Activated naive CD4-positive, alpha-beta T cell treated with anti-CD3 and anti-CD28 coated beads for 36 hours (primary cell): ENCODE data around the gene BNC1. TPM values are rescaled to one million over a fixed set of nuclear protein-coding genes. Genes with fewer than 3 reads are reported as not detected.
"Not testable (repeated sequence)": the region's sequence is repeated elsewhere in the genome, so short reads cannot be mapped to it uniquely, and the experiment has no call there.

Source experiments
- CTCF ChIA-PET: fragments of 350-600 bp; sonication (Branson Sonifier 250); formaldehyde crosslinking; loops from one replicate; lab custom pipeline; 2021; ENCODE audit warnings: antibody characterized with exemption; lab: Charles Lee
- DNase-seq: peaks from one replicate; pipeline ENCODE4 v3.0.0-alpha.2; 2020
- H3K27ac Mint-ChIP-seq: one replicate; pipeline ENCODE4 v1.8.0; 2021; ENCODE audit warnings: mild to moderate bottlenecking, mixed read lengths
- H3K27me3 Mint-ChIP-seq: one replicate; pipeline ENCODE4 v1.8.0; 2021; ENCODE audit warnings: low read depth, mixed read lengths
- H3K36me3 Mint-ChIP-seq: one replicate; pipeline ENCODE4 v1.8.0; 2021; ENCODE audit warnings: low read depth, mixed read lengths
- H3K4me1 Mint-ChIP-seq: one replicate; pipeline ENCODE4 v1.8.0; 2021; ENCODE audit warnings: low read depth, mixed read lengths
- H3K4me3 Mint-ChIP-seq: one replicate; pipeline ENCODE4 v1.8.0; 2021; ENCODE audit warnings: mild to moderate bottlenecking, moderate library complexity, mixed read lengths
- H3K9me3 Mint-ChIP-seq: one replicate; pipeline ENCODE4 v1.8.0; 2021; ENCODE audit warnings: mixed read lengths
- intact Hi-C: fragments of 100-400 bp; cut with micrococcal nuclease; formaldehyde crosslinking; loops from one replicate; pipeline ENCODE4 v1.15.1; 2023
- total RNA-seq, 2 experiments: library from RNA; stranded (reverse); gene quantifications; one replicate each; pipeline ENCODE4 v1.2.3, GENCODE V29; 2021

Gene BNC1
- total RNA-seq, 2 experiments from 2014 or later: not detected

DNA sequence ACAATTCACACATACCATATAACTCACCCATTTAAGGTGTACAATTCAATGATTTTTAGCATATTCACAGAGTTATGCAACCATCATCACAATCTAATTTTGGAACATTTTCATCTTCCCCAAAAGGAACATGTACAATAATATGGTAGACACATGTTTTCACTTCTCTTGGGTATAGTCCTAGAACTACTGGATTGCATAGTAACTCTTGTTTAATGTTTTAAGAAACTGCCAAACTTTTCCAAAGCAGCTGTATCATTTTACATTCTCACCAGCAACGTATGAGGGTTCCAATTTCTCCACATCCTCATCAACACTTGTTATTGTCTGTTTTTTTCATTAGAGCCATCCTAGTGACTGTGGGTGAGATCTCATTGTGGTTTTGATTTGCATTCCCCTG, 14.3 kb downstream of the BNC1 start:
- CTCF ChIA-PET: no interaction called here
- Mint-ChIP-seq H3K27me3 (peaks cover 9% of the 10 kb centered on the region), H3K27ac (no peak overlapping the region), H3K36me3 (no peaks in the 10 kb centered on the region), H3K4me1 (no peaks in the 10 kb centered on the region), H3K4me3 (no peak overlapping the region), H3K9me3 (no peaks in the 10 kb centered on the region)
- DNase-seq: no peak
- intact Hi-C loops: no loop called here

- Mint-ChIP-seq H3K36me3 (no peaks in the 10 kb centered on the region), H3K27me3 (peaks cover 11% of the 10 kb centered on the region), H3K27ac (no peak overlapping the region), H3K9me3 (no peaks in the 10 kb centered on the region), H3K4me1 (no peaks in the 10 kb centered on the region), H3K4me3 (no peak overlapping the region)
- CTCF ChIA-PET: interaction anchor here (1.2 kb wide), 1 partner anchor 19 kb away, joined by 4 read pairs; no protein-coding TSS in a partner anchor
- DNase-seq: no peak
- intact Hi-C loops: no loop called here
Measured at GRCh38 chr15:83268147-83268546, 16.3 kb downstream of the BNC1 start.

DNA sequence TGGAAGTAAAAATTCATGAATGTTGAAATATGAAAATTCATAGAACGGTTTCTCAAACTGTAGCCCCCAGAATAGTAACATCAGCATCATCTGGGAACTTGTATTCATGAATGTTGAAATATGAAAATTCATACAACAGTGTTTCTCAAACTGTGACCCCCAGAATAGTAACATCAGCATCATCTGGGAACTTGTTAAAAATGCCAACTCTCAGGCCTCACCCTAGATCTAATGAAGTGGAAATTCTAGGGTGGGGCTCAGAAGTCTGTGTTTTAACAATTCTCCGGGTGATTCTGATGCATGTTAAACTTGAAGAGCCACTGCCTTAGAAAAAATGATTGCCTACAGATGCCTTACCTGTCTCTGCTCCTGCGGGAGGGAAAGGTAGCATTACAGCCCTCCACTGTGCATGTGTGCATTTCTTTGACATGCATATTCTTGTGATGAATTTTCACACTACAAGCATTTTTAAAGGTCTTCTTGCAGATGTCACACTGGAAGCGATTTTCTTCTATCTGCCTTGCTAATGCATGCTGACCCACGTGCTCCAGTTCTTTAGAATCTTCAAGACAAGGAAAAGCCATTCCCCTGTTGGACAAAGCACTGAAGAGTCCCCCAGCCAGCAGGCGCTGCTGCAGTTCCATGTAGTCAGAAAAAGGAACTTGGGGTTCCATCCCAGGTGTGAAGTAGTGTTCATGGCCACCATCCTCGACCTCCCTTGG, 21.7 kb downstream of the BNC1 start:
- no peaks in the 10 kb centered on the region for H3K36me3 Mint-ChIP-seq
- CTCF ChIA-PET: interaction anchor here (1.1 to 2.0 kb wide), 2 partner anchors 14 to 298 kb away, joined by 3 to 6 read pairs; no protein-coding TSS in a partner anchor

DNA sequence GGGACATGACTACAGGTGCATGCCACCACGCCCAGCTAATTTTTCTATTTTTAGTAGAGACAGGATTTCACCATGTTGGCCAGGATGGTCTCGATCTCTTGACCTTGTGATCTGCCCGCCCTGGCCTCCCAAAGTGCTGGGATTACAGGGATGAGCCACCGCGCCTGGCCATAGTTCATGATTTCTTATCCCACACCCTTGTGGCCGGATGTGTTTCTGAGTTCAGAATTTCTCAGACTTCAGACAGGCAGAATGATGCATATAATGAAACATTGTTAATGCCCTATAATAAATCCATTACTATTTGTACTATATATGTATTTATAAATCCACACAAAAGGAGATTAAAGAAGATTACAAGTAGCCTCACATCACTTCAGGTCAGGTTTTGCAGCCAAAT, 22.3 kb downstream of the BNC1 start:
- intact Hi-C loops, H3K36me3 Mint-ChIP-seq, H3K4me1 Mint-ChIP-seq, DNase-seq, H3K4me3 Mint-ChIP-seq, H3K27ac Mint-ChIP-seq, H3K9me3 Mint-ChIP-seq: not testable (repeated sequence)
- CTCF ChIA-PET: interaction anchor here (0.9 kb wide), 1 partner anchor 14 kb away, joined by 4 read pairs; no protein-coding TSS in a partner anchor
- H3K27me3 Mint-ChIP-seq: peaks cover 11% of the 10 kb centered on the region

More for the DNA sequence above, 21.7 kb downstream of the BNC1 start:
- DNase-seq: no peak
- intact Hi-C loops: no loop called here
- Mint-ChIP-seq H3K4me1 (no peaks in the 10 kb centered on the region), H3K9me3 (no peaks in the 10 kb centered on the region), H3K27ac (no peak overlapping the region), H3K4me3 (no peak overlapping the region), H3K27me3 (peaks cover 9% of the 10 kb centered on the region)

- Mint-ChIP-seq H3K4me1 (no peaks in the 10 kb centered on the region), H3K27ac (no peak overlapping the region), H3K36me3 (no peaks in the 10 kb centered on the region), H3K4me3 (no peak overlapping the region), H3K27me3 (peaks cover 32% of the 10 kb centered on the region), H3K9me3 (no peaks in the 10 kb centered on the region)
- intact Hi-C loops: no loop called here
- CTCF ChIA-PET: interaction anchor here (1.2 kb wide), 1 partner anchor 22 kb away, joined by 3 read pairs; no protein-coding TSS in a partner anchor
- DNase-seq: no peak
Measured at GRCh38 chr15:83250781-83251180, 33.7 kb downstream of the BNC1 start.

DNA sequence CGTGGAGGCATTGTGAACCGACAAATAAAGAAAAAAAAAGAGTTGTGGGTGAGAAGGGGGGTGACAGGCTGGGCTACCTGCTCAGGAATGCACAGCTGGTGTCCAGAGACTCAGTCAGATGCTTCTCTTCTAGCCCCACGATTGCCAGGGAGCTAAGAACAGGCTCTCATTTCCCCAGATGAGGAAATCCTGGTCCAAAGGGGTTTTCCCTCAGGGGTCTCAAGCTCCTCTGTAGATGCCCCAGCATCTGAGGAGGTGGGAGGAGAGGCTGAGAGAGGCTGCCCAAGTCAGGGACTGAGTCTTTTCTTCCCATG, 35.5 kb downstream of the BNC1 start:
- no peak for DNase-seq
- Mint-ChIP-seq H3K27me3 (peaks cover 43% of the 10 kb centered on the region), H3K4me1 (no peaks in the 10 kb centered on the region), H3K36me3 (no peaks in the 10 kb centered on the region), H3K27ac (no peak overlapping the region), H3K9me3 (no peaks in the 10 kb centered on the region), H3K4me3 (no peak overlapping the region)
- CTCF ChIA-PET: interaction anchor here (0.6 to 3.3 kb wide), 16 partner anchors 9 to 908 kb away, joined by 3 to 40 read pairs (median 4); no protein-coding TSS in a partner anchor
- intact Hi-C loops: loop anchor here (10.0 kb wide), 1 partner anchor 786 kb away; no protein-coding TSS in a partner anchor

GRCh38 chr15:83248151-83249029, 36.1 kb downstream of the BNC1 start:
- Mint-ChIP-seq H3K36me3 (no peaks in the 10 kb centered on the region), H3K9me3 (no peaks in the 10 kb centered on the region), H3K27ac (no peak overlapping the region), H3K27me3 (peaks cover 46% of the 10 kb centered on the region), H3K4me3 (no peak overlapping the region), H3K4me1 (no peaks in the 10 kb centered on the region)
- DNase-seq: peak; percentile 24
- intact Hi-C loops: loop anchor here (1.0 to 10.0 kb wide), 4 partner anchors 132 to 786 kb away; no protein-coding TSS in a partner anchor
- CTCF ChIA-PET: interaction anchor here (0.6 to 3.3 kb wide), 23 partner anchors 10 to 1226 kb away, joined by 3 to 40 read pairs (median 4); partner anchors contain the start of gene SH3GL3

DNA sequence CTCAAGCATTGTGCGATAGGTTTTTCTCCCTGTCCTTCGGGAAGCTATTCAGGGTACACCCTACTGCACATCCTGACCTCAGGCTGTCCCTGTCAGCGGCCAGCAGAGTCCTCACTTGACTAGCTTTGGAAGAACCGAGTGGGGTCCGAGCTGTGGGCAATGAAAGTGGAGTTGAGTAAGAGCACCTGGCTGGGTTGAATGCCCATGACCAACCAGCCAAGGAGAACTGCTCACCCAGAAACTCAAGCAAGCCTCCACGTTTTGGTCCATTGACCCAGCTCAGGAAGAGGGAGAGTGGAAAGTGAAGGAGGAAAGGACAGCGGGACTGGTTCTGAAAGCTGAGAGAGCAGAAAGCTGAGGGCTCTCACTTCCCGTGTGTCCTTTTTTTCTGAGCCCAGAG, 40.8 kb downstream of the BNC1 start:
- DNase-seq: no peak
- no peak overlapping the region for H3K27ac Mint-ChIP-seq
- H3K4me1 Mint-ChIP-seq: no peaks in the 10 kb centered on the region
- CTCF ChIA-PET: interaction anchor here (0.6 to 1.1 kb wide), 2 partner anchors 318 to 329 kb away, joined by 3 to 5 read pairs; no protein-coding TSS in a partner anchor
- peaks cover 2% of the 10 kb centered on the region for H3K9me3 Mint-ChIP-seq
- H3K27me3 Mint-ChIP-seq: peaks cover 41% of the 10 kb centered on the region
- H3K4me3 Mint-ChIP-seq: no peak overlapping the region
- no peaks in the 10 kb centered on the region for H3K36me3 Mint-ChIP-seq
- intact Hi-C loops: loop anchor here (10.0 kb wide), 1 partner anchor 791 kb away; no protein-coding TSS in a partner anchor

GRCh38 chr15:83230242-83230641, 54.2 kb downstream of the BNC1 start:
- no peaks in the 10 kb centered on the region for H3K4me1 Mint-ChIP-seq
- CTCF ChIA-PET: no interaction called here
- intact Hi-C loops: no loop called here
- peaks cover 9% of the 10 kb centered on the region for H3K27me3 Mint-ChIP-seq
- no peaks in the 10 kb centered on the region for H3K9me3 Mint-ChIP-seq
- no peak overlapping the region for H3K27ac Mint-ChIP-seq
- no peak for DNase-seq
- no peaks in the 10 kb centered on the region for H3K36me3 Mint-ChIP-seq
- H3K4me3 Mint-ChIP-seq: no peak overlapping the region

DNA sequence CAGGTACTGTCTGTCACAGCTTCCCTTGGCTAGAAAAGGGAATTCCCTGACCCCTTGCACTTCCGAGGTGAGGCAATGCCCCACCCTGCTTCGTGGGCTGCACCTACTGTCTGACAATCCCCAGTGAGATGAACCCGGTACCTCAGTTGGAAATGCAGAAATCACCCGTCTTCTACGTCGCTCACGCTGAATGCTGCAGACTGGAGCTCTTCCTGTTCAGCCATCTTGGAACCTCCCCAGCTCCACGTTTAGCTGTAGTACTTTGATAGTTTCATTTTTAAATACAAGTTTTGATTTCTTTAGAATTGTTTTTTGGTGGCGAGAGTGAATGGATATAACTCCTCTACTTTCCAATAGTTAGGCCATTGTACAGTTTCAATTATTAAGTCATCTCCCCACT, 59.0 kb downstream of the BNC1 start:
- H3K36me3 Mint-ChIP-seq: no peaks in the 10 kb centered on the region
- H3K4me3 Mint-ChIP-seq: no peak overlapping the region
- peaks cover 4% of the 10 kb centered on the region for H3K27me3 Mint-ChIP-seq
- H3K27ac Mint-ChIP-seq: no peak overlapping the region
- no peak for DNase-seq
- no peaks in the 10 kb centered on the region for H3K9me3 Mint-ChIP-seq
- CTCF ChIA-PET: interaction anchor here (1.2 kb wide), 1 partner anchor 22 kb away, joined by 3 read pairs; no protein-coding TSS in a partner anchor
- intact Hi-C loops: no loop called here
- no peaks in the 10 kb centered on the region for H3K4me1 Mint-ChIP-seq

DNA sequence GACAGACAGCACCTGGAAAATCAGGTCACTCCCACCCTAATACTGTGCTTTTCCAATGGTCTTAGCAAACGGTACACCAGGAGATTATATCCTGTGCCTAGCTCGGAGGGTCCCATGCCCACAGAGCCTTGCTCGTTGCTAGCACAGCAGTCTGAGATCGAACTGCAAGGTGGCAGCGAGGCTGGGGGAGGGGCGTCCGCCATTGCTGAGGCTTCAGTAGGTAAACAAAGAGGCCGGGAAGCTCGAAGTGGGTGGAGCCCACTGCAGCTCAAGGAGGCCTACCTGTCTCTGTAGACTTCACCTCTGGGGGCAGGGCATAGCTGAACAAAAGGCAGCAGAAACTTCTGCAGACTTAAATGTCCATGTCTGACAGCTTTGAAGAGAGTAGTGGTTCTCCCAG, 62.7 kb downstream of the BNC1 start:
- H3K4me3 Mint-ChIP-seq, H3K36me3 Mint-ChIP-seq, intact Hi-C loops, H3K9me3 Mint-ChIP-seq, CTCF ChIA-PET, H3K27ac Mint-ChIP-seq, H3K4me1 Mint-ChIP-seq, DNase-seq: not testable (repeated sequence)
- peaks cover 18% of the 10 kb centered on the region for H3K27me3 Mint-ChIP-seq

DNA sequence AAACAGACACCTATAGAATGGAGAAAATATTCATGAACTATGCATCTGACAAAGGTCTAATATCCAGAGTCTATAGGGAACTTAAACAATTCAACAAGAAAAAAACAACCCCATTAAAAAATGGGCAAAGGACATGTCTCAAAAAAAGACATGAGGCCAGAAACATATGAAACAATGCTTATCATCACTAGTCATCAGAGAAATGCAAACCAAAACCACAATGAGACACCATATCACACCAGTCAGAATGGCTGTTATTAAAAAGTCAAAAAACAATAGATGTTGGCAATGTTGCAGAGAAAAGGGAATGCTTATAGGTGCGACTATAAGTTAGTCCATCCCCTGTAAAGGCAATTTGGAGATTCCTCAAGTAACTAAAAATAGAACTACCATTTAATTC, 65.4 kb downstream of the BNC1 start:
- intact Hi-C loops: no loop called here
- Mint-ChIP-seq H3K27ac (no peak overlapping the region), H3K36me3 (peaks cover 1% of the 10 kb centered on the region), H3K4me3 (no peak overlapping the region), H3K9me3 (peaks cover 4% of the 10 kb centered on the region), H3K4me1 (no peaks in the 10 kb centered on the region), H3K27me3 (peaks cover 35% of the 10 kb centered on the region)
- DNase-seq: no peak
- CTCF ChIA-PET: no interaction called here
